HG03565 (cell line): Measurements from ENCODE around the gene TBL1Y.
A peak's percentile ranks its signal among the peaks of the same experiment; 100 is the strongest.
"Not testable (repeated sequence)": the region's sequence is repeated elsewhere in the genome, so short reads cannot be mapped to it uniquely, and the experiment has no call there.

Experiments used
- ATAC-seq: cut with Tn5 transposase; IDR thresholded peaks from one replicate; pipeline ENCODE4 v1.9.1; 2021; ENCODE audit warnings: mild to moderate bottlenecking, moderate library complexity; ENCODE audit not compliant: unreplicated experiment

TBL1Y gene

GRCh38 chrY:6972271-6972887 lies 61.9 kb downstream of the TBL1Y start:
- ATAC-seq = no peak

GRCh38 chrY:6974971-6975370 lies 64.5 kb downstream of the TBL1Y start:
- no peak for ATAC-seq

- peak; percentile 71 for ATAC-seq
These were observed 67.3 kb downstream of the TBL1Y start for GRCh38 chrY:6977783-6978182.

- no peak for ATAC-seq
These were observed 72.7 kb downstream of the TBL1Y start for GRCh38 chrY:6983221-6983620.

- ATAC-seq = no peak
These were observed 77.3 kb downstream of the TBL1Y start for GRCh38 chrY:6987811-6988210.

GRCh38 chrY:6989886-6990620 lies 79.6 kb downstream of the TBL1Y start:
- ATAC-seq = no peak

GRCh38 chrY:6992041-6992440 lies 81.5 kb downstream of the TBL1Y start:
- no peak for ATAC-seq

GRCh38 chrY:6995987-6996386 lies 85.5 kb downstream of the TBL1Y start:
- no peak for ATAC-seq

- ATAC-seq = no peak
These were observed 87.1 kb downstream of the TBL1Y start for GRCh38 chrY:6997503-6998066.

GRCh38 chrY:6999905-7000304 lies 89.4 kb downstream of the TBL1Y start:
- ATAC-seq = peak; percentile 83

GRCh38 chrY:7002581-7002980 lies 92.1 kb downstream of the TBL1Y start:
- no peak for ATAC-seq

GRCh38 chrY:7007911-7008310 lies 97.4 kb downstream of the TBL1Y start:
- ATAC-seq = no peak

GRCh38 chrY:7008578-7009355 lies 98.3 kb downstream of the TBL1Y start:
- no peak for ATAC-seq

GRCh38 chrY:7013051-7013450 lies 102.6 kb downstream of the TBL1Y start:
- no peak for ATAC-seq

- no peak for ATAC-seq
These were observed 106.0 kb downstream of the TBL1Y start for GRCh38 chrY:7016521-7016920.

- ATAC-seq = peak; percentile 60
These were observed 107.0 kb downstream of the TBL1Y start for GRCh38 chrY:7017244-7018080.

GRCh38 chrY:7039037-7039436 lies 128.5 kb downstream of the TBL1Y start:
- ATAC-seq = no peak

GRCh38 chrY:7040662-7041061 lies 130.2 kb downstream of the TBL1Y start:
- no peak for ATAC-seq

GRCh38 chrY:7041983-7042382 lies 131.5 kb downstream of the TBL1Y start:
- ATAC-seq = no peak

- ATAC-seq = not testable (repeated sequence)
These were observed 142.0 kb downstream of the TBL1Y start for GRCh38 chrY:7052461-7052860.

GRCh38 chrY:7056886-7057285 lies 146.4 kb downstream of the TBL1Y start:
- no peak for ATAC-seq
